A549 (cell line): ENCODE results near the gene PIK3C2B. TPM values are rescaled to one million over a fixed set of nuclear protein-coding genes. Genes with fewer than 3 reads are reported as not detected.

Source experiments
- ATAC-seq, 2 experiments: fragments of 200-7000 bp in 1 of 2; fragments of >200 bp in 1 of 2; cut with Nextera tagmentation in 1 of 2; cut with Tn5 transposase in 1 of 2; 3 replicates each; pipeline versions ENCODE4 v1.8.0 to v1.9.1; 2018 to 2020; ENCODE audit warnings: mild to moderate bottlenecking in 1 of 2, moderate library complexity in 1 of 2
- CTCF ChIA-PET: fragments of 300-600 bp; sonication (Branson Sonifier 250); formaldehyde crosslinking; extraction: SDS; loops from one replicate; lab custom pipeline; 2021; ENCODE audit warnings: antibody characterized with exemption, inconsistent platforms; lab: Yijun Ruan, JAX
- POLR2A ChIA-PET: fragments of 350-600 bp; formaldehyde crosslinking; extraction: SDS; loops from one replicate; lab custom pipeline; 2021; ENCODE audit warnings: antibody characterized with exemption, inconsistent platforms; lab: Yijun Ruan, JAX
- DNase-seq, 2 experiments: peaks; one replicate each; pipeline versions ENCODE4 v3.0.0 to v3.0.0-alpha.2; 2011 to 2016; ENCODE audit warnings: low read depth in 1 of 2, low spot score in 1 of 2
- FAIRE-seq: peaks from 2 replicates; lab custom pipeline; 2011; peaks lifted over from hg19 to GRCh38; lab: Jason Lieb, UNC
- H3K27ac ChIP-seq, 2 experiments: fragments of >200 bp; sonication (Bioruptor Twin); formaldehyde crosslinking; 3 replicates each; pipeline ENCODE4 v1.5.1; 2016 to 2017
- H3K4me1 ChIP-seq: fragments of >200 bp; sonication (Bioruptor Twin); formaldehyde crosslinking; 3 replicates; pipeline ENCODE4 v1.6.1; 2016
- H3K4me2 ChIP-seq: fragments of >200 bp; sonication (Bioruptor Twin); formaldehyde crosslinking; 3 replicates; pipeline ENCODE4 v1.6.1; 2016
- H3K4me3 ChIP-seq: fragments of >200 bp; sonication (Bioruptor Twin); formaldehyde crosslinking; 3 replicates; pipeline ENCODE4 v1.5.1; 2016
- H3K9me3 ChIP-seq: fragments of >200 bp; sonication (Bioruptor Twin); formaldehyde crosslinking; 3 replicates; pipeline ENCODE4 v1.6.1; 2016
- CBX8 ChIP-seq: fragments of 200-600 bp; sonication (generic); IDR thresholded peaks from 2 replicates; pipeline ENCODE4 v1.6.1; 2016
- CHD2 ChIP-seq: fragments of 150-350 bp; IDR thresholded peaks from 2 replicates; pipeline ENCODE4 v1.6.1; 2014; ENCODE audit warnings: low read length; ENCODE audit not compliant: partially characterized antibody
- E2F6 ChIP-seq: IDR thresholded peaks from 2 replicates; pipeline ENCODE4 v1.6.1; 2012; ENCODE audit warnings: low read depth, borderline replicate concordance
- ELK1 ChIP-seq: fragments of 150-350 bp; IDR thresholded peaks from 2 replicates; pipeline ENCODE4 v1.6.1; 2014; ENCODE audit warnings: low read depth, mild to moderate bottlenecking, low read length
- FOXS1 ChIP-seq: fragments of 250-450 bp; sonication (Bioruptor Pico); IDR thresholded peaks from 2 replicates; pipeline ENCODE4 v1.5.0; 2020; ENCODE audit warnings: mild to moderate bottlenecking, moderate library complexity
- JUN ChIP-seq, 2 experiments: fragments of >200 bp; sonication (Bioruptor Twin); formaldehyde crosslinking; IDR thresholded peaks; 2 replicates in 1 of 2; 3 replicates in 1 of 2; pipeline ENCODE4 v1.6.1; 2016 to 2017
- KDM5A ChIP-seq: fragments of 200-600 bp; sonication (generic); IDR thresholded peaks from 2 replicates; pipeline ENCODE4 v1.6.1; 2016; ENCODE audit warnings: antibody characterized with exemption, mild to moderate bottlenecking
- MAZ ChIP-seq: fragments of 150-350 bp; IDR thresholded peaks from 2 replicates; pipeline ENCODE4 v1.6.1; 2014; ENCODE audit warnings: antibody characterized with exemption, low read depth, low read length, borderline replicate concordance
- RAD21 ChIP-seq, 2 experiments: fragments of >200 bp in 1 of 2; sonication (Bioruptor Twin) in 1 of 2; formaldehyde crosslinking in 1 of 2; IDR thresholded peaks in 1 of 2; conservative IDR thresholded peaks in 1 of 2; 2 replicates in 1 of 2; 3 replicates in 1 of 2; pipeline ENCODE4 v1.6.1; 2012 to 2018; ENCODE audit warnings: inconsistent platforms in 1 of 2
- RARB ChIP-seq: fragments of 250-450 bp; sonication (Bioruptor Pico); IDR thresholded peaks from 2 replicates; pipeline ENCODE4 v1.8.0; 2021; ENCODE audit warnings: mild to moderate bottlenecking, moderate library complexity
- REST ChIP-seq: fragments of 200-600 bp; sonication (generic); IDR thresholded peaks from 2 replicates; pipeline ENCODE4 v1.6.1; 2016; ENCODE audit warnings: antibody characterized with exemption, mild to moderate bottlenecking, moderate library complexity
- RNF2 ChIP-seq: fragments of 200-600 bp; sonication (generic); IDR thresholded peaks from 2 replicates; pipeline ENCODE4 v1.6.1; 2016; ENCODE audit warnings: low read depth, mild to moderate bottlenecking, antibody characterized with exemption, moderate library complexity, borderline replicate concordance
- SMC3 ChIP-seq: fragments of >200 bp; sonication (Bioruptor Twin); formaldehyde crosslinking; IDR thresholded peaks from 3 replicates; pipeline ENCODE4 v1.6.1; 2018; ENCODE audit warnings: inconsistent platforms
- SREBF2 ChIP-seq: fragments of 450-650 bp; IDR thresholded peaks from 2 replicates; pipeline ENCODE4 v1.6.1; 2014; ENCODE audit warnings: mild to moderate bottlenecking, moderate library complexity
- TFCP2L1 ChIP-seq: fragments of 250-450 bp; sonication (Bioruptor Pico); IDR thresholded peaks from 2 replicates; pipeline ENCODE4 v1.5.0; 2021; ENCODE audit warnings: mild to moderate bottlenecking
- ZC3H11A ChIP-seq: fragments of 450-650 bp; IDR thresholded peaks from 2 replicates; pipeline ENCODE4 v1.6.1; 2014; ENCODE audit warnings: antibody characterized with exemption, mild to moderate bottlenecking
- WGBS: methylation state at CpG from one replicate; pipeline ENCODE4 v1.1.6; 2017; ENCODE audit errors: missing lambda C conversion rate; 5-methylcytosine and 5-hydroxymethylcytosine counted together
- polyA plus RNA-seq, 4 experiments: library from polyadenylated mRNA; depleted of rRNA in 3 of 4; stranded (reverse); fragments of >200 nt; fragmentation: RNase III in 1 of 4; extraction: RNeasy Plus Mini Kit Qiagen cat#74134 plus additional on column Dnase treatment in 1 of 4; gene quantifications; 2 replicates in 3 of 4; 3 replicates in 1 of 4; pipeline ENCODE4 v1.2.3, GENCODE V29; 2011 to 2017

Gene PIK3C2B
- polyA plus RNA-seq, 2 of the 4 experiments (the other 2 are of a cell fraction) = 9.2 to 9.7 TPM

GRCh38 chr1:204448991-204449677 is 45.5 kb downstream of the PIK3C2B start:
- peak overlapping the region; percentile 44 to 67; a peak in 4 of 6 replicates for H3K27ac ChIP-seq
- POLR2A ChIA-PET = interaction anchor here (1.3 kb wide), 1 partner anchor 32 kb away, joined by 4 read pairs; no protein-coding TSS in a partner anchor
- CTCF ChIA-PET = interaction anchor here (1.0 to 18.2 kb wide), 9 partner anchors 10 to 358 kb away, joined by 3 to 530 read pairs (median 38); partner anchors contain the start of gene PIK3C2B
- no peak for TF ChIP-seq SREBF2
- no peak for TF ChIP-seq JUN (IDR thresholded peaks at IDR 0.05)
- no peak for TF ChIP-seq TFCP2L1 (CRISPR knock-in tag)
- TF ChIP-seq ELK1 = no peak
- TF ChIP-seq MAZ = no peak
- TF ChIP-seq SMC3 = no peak
- TF ChIP-seq CBX8 = no peak
- TF ChIP-seq REST = no peak
- no peak for TF ChIP-seq E2F6
- TF ChIP-seq RAD21 (conservative IDR thresholded peaks at IDR 0.05 in 1 of 2, IDR thresholded peaks at IDR 0.05 in 1 of 2) = no peak
- no peak for TF ChIP-seq ZC3H11A
- 91% methylated on average over 6 of the region's 6 CpGs for WGBS
- peaks cover 44% of the 10 kb centered on the region for H3K4me1 ChIP-seq
- H3K4me3 ChIP-seq = no peak overlapping the region
- H3K9me3 ChIP-seq = no peaks in the 10 kb centered on the region
- no peak overlapping the region for H3K4me2 ChIP-seq
- ATAC-seq = no peak
- FAIRE-seq = no peak
- DNase-seq = no peak

GRCh38 chr1:204448344-204448964 is 46.2 kb downstream of the PIK3C2B start:
- WGBS = 59% methylated on average over 7 of the region's 7 CpGs
- ATAC-seq (no peak; a peak in 1 of 6 replicates), FAIRE-seq (no peak), DNase-seq (peak; percentile 28 to 64)
- Histone ChIP-seq H3K27ac (peak overlapping the region in 1 of 2 experiments; percentile 67; a peak in 3 of 6 replicates), H3K4me3 (no peak overlapping the region), H3K4me1 (peaks cover 44% of the 10 kb centered on the region), H3K9me3 (no peaks in the 10 kb centered on the region), H3K4me2 (no peak overlapping the region)
- ChIA-PET POLR2A (interaction anchor here (0.6 to 1.3 kb wide), 2 partner anchors 9 to 31 kb away, joined by 3 to 4 read pairs; no protein-coding TSS in a partner anchor), CTCF (interaction anchor here (1.4 to 18.2 kb wide), 9 partner anchors 10 to 359 kb away, joined by 4 to 530 read pairs (median 38); partner anchors contain the start of gene PIK3C2B)
- TF ChIP-seq KDM5A = no peak
- no peak for TF ChIP-seq RARB (CRISPR knock-in tag)
- TF ChIP-seq RNF2 = no peak
- TF ChIP-seq FOXS1 (CRISPR knock-in tag) = no peak
- TF ChIP-seq CHD2 = no peak
